ENCODE results near the gene MS4A5.
"Not testable (repeated sequence)": the region's sequence is repeated elsewhere in the genome, so short reads cannot be mapped to it uniquely, and the experiment has no call there.

The MS4A5 gene

DNA sequence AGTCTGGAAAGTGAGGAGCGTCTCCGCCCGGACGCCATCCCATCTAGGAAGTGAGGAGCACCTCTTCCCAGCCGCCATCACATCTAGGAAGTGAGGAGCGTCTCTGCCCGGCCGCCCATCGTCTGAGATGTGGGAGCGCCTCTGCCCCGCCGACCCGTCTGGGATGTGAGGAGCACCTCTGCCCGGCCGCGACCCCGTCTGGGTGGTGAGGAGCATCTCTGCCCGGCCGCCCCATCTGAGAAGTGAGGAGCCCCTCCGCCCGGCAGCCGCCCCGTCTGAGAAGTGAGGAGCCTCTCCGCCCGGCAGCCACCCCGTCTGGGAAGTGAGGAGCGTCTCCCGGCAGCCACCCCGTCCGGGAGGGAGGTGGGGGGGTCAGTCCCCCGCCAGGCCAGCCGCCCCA is 21.8 kb downstream of the MS4A5 start:
- not testable (repeated sequence) for DNase-seq (ENCODE audit: low spot score); H3K36me3 Mint-ChIP-seq (ENCODE audit: low read depth); H3K4me3 Mint-ChIP-seq; H3K9me3 Mint-ChIP-seq; H3K27ac Mint-ChIP-seq
- Mint-ChIP-seq H3K27me3 (ENCODE audit: low read depth) (peaks cover 14% of the 10 kb centered on the region), H3K4me1 (ENCODE audit: low read depth) (peaks cover 14% of the 10 kb centered on the region)

DNA sequence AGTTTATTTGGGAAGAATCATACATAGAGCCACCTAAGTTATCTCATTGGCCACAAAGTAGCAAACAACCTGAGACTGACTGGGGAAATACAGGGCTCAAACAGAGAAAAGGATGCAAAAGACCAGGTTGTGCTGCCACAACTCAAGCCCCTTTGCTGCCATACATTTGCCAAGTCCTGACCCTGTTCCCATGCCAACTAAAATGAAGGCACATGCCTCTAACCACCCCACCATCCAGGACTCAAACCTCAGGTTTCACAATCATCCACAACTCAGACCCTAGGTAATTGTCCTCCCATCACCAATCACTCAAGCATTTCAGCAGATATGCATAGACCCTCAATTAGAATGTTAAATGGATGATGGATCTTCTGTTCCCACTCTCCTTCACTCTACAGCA is 24.8 kb downstream of the MS4A5 start:
- peaks cover 21% of the 10 kb centered on the region for H3K27me3 Mint-ChIP-seq (ENCODE audit: low read depth)
- no peak overlapping the region for H3K27ac Mint-ChIP-seq
- no peaks in the 10 kb centered on the region for H3K9me3 Mint-ChIP-seq
- peaks cover 2% of the 10 kb centered on the region for H3K4me1 Mint-ChIP-seq (ENCODE audit: low read depth)
- H3K36me3 Mint-ChIP-seq (ENCODE audit: low read depth) = no peaks in the 10 kb centered on the region
- no peak for DNase-seq (ENCODE audit: low spot score)
- no peak overlapping the region for H3K4me3 Mint-ChIP-seq

DNA sequence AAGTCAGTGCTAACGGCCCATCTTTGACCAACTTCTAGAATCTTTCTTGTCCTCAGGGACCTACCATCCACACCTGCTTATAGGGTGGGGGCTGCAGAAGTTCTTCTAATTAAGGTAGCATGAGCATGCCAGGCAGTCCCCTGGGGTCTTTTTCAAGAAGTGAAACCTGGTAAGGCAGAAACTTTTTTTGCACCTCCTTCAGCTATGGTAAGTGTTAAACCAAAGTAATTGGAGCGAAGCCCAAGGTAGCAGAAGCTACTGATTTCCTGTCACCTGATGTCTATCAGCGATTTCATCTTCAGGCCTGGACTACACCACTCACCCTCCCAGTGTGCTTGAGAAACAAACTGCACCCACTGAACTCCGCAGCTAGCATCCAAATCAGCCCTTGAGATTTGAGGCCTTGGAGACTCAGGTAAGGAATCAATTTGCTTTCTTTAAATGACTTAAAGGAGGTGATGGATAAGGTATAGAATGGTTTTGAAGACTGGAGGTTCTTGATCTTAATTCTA is 26.2 kb downstream of the MS4A5 start, which contains the start of gene MS4A1:
TSS of gene MS4A1 (plus strand) at position 317 of the 512 bp plus-strand sequence. CDS start 6,528 bp downstream, outside the sequence.
- H3K4me1 Mint-ChIP-seq (ENCODE audit: low read depth) = peaks cover 2% of the 10 kb centered on the region
- no peak within 1 kb of the TSS for H3K4me3 Mint-ChIP-seq
- H3K27ac Mint-ChIP-seq = no peak within 1 kb of the TSS
- DNase-seq (ENCODE audit: low spot score) = no peak
- H3K36me3 Mint-ChIP-seq (ENCODE audit: low read depth) = no peaks in the 10 kb centered on the region
- H3K27me3 Mint-ChIP-seq (ENCODE audit: low read depth) = peaks cover 18% of the 10 kb centered on the region
- no peaks in the 10 kb centered on the region for H3K9me3 Mint-ChIP-seq

DNA sequence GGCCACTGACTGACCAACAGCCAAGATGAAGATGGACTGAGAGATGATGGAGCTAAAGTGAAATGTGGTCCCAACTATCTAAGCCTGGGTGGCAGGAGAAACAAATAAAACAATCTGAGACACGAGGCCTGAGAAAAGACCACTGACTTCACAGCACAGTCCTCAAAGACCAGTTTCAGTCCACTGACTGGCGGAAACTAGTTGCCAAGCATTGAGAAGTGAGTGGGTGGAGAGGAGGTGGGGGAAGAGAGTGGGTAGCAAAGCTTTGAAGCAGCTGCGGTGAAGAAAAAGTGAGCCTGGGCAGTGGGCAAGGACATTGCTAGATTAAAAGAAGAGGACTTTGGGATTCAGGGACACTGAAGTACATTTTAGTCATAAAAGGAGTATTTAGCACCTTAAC is 28.2 kb downstream of the MS4A5 start:
- no peak for DNase-seq (ENCODE audit: low spot score)
- no peak overlapping the region for H3K4me3 Mint-ChIP-seq
- H3K27ac Mint-ChIP-seq = no peak overlapping the region
- H3K27me3 Mint-ChIP-seq (ENCODE audit: low read depth) = peaks cover 20% of the 10 kb centered on the region
- no peaks in the 10 kb centered on the region for H3K9me3 Mint-ChIP-seq
- H3K36me3 Mint-ChIP-seq (ENCODE audit: low read depth) = no peaks in the 10 kb centered on the region
- peaks cover 2% of the 10 kb centered on the region for H3K4me1 Mint-ChIP-seq (ENCODE audit: low read depth)

DNA sequence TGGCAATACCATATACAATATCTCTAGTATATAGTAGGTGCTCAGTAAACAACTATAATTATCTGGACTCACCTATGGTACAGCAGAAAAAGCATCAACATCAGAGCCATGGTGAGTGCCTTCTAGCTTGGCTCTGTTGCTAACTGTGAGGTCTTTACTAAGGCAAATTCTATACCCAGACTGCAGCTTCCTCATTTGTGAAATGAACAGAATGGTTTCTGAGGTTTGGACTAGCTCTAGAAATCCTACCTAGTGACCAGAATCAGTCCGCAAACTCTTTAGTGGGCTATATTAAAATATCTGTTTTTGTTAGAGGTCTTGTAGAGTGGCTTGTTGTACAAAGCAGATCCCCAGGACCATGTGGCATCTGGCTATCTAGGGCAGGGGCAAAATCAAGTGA is 30.0 kb downstream of the MS4A5 start:
- H3K4me3 Mint-ChIP-seq = no peak overlapping the region

DNA sequence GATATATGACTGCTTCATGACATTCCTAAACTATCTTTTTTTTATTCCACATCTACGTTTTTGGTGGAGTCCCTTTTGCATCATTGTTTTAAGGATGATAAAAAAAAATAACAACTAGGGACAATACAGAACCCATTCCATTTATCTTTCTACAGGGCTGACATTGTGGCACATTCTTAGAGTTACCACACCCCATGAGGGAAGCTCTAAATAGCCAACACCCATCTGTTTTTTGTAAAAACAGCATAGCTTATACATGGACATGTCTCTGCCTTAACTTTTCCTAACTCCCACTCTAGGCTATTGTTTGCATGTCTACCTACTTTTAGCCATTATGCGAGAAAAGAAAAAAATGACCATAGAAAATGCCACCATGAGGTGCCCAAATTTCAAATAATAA is 39.5 kb downstream of the MS4A5 start:
- Mint-ChIP-seq H3K4me3 (no peak overlapping the region), H3K9me3 (no peaks in the 10 kb centered on the region), H3K4me1 (ENCODE audit: low read depth) (no peaks in the 10 kb centered on the region), H3K27ac (no peak overlapping the region), H3K27me3 (ENCODE audit: low read depth) (peaks cover 19% of the 10 kb centered on the region), H3K36me3 (ENCODE audit: low read depth) (no peaks in the 10 kb centered on the region)
- DNase-seq (ENCODE audit: low spot score) = no peak

More for the DNA sequence above, 30.0 kb downstream of the MS4A5 start:
- Mint-ChIP-seq H3K27ac (no peak overlapping the region), H3K9me3 (no peaks in the 10 kb centered on the region), H3K36me3 (ENCODE audit: low read depth) (no peaks in the 10 kb centered on the region), H3K27me3 (ENCODE audit: low read depth) (peaks cover 16% of the 10 kb centered on the region), H3K4me1 (ENCODE audit: low read depth) (peaks cover 2% of the 10 kb centered on the region)
- no peak for DNase-seq (ENCODE audit: low spot score)

DNA sequence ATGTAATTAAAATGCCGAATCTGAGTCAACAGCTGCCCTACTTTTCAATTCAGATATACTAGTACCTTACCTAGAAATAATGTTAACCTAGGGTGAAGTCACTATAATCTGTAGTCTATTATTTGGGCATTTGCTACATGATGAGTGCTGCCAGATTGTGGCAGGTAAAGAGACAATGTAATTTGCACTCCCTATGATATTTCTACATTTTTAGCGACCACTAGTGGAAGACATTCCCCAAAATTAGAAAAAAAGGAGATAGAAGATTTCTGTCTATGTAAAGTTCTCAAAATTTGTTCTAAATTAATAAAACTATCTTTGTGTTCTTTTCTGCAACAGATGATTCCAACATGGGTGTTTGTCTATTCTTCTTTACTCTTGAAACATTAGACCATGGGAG is 40.4 kb downstream of the MS4A5 start:
- no peaks in the 10 kb centered on the region for H3K9me3 Mint-ChIP-seq
- peaks cover 19% of the 10 kb centered on the region for H3K27me3 Mint-ChIP-seq (ENCODE audit: low read depth)
- H3K36me3 Mint-ChIP-seq (ENCODE audit: low read depth) = no peaks in the 10 kb centered on the region
- DNase-seq (ENCODE audit: low spot score) = no peak
- no peaks in the 10 kb centered on the region for H3K4me1 Mint-ChIP-seq (ENCODE audit: low read depth)
- H3K27ac Mint-ChIP-seq = no peak overlapping the region
- H3K4me3 Mint-ChIP-seq = no peak overlapping the region

DNA sequence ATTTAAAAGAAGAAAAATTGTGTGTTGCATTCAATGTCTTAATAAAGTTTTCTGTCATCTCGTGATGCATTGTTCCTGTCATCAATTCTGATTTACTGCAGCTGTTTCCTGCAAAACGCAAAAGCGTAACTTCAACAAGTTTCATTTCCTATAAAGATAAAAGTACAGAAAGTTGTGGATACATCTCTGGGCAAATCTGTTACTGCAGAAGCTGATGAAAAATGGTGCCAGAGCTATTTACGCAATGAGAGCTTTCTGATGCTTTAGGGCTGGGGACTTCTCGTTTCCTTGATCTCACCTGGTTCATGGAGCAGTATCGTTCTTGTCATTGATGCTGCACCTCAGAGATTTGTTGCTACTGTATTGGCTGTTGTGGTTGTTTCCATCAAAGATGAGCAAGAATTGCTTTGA is 47.7 kb downstream of the MS4A5 start:
- no peak overlapping the region for H3K4me3 Mint-ChIP-seq
- H3K36me3 Mint-ChIP-seq (ENCODE audit: low read depth) = no peaks in the 10 kb centered on the region
- H3K27me3 Mint-ChIP-seq (ENCODE audit: low read depth) = peaks cover 10% of the 10 kb centered on the region
- H3K4me1 Mint-ChIP-seq (ENCODE audit: low read depth) = no peaks in the 10 kb centered on the region
- H3K27ac Mint-ChIP-seq = no peak overlapping the region
- no peaks in the 10 kb centered on the region for H3K9me3 Mint-ChIP-seq
- no peak for DNase-seq (ENCODE audit: low spot score)

DNA sequence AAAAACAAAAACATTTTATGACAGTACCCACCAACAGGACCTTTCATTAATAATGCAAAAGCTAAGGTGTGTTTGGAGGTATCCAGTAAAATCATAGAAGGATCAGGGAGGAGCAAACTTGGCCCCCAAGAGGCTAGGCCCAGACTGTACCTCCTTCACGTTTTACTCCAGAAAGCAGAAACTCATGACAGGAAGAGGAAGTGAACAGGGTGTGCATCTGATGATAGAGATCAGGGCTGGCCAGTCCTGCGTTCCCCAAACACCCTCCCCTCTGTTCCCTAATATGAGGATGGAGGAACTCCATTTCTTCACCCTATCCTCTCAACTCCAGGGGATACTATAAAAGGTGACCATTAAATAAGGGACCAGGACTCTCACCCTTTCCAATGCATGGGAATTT is 53.0 kb downstream of the MS4A5 start:
- no peak for DNase-seq (ENCODE audit: low spot score)
- Mint-ChIP-seq H3K9me3 (no peaks in the 10 kb centered on the region), H3K4me3 (no peak overlapping the region), H3K27ac (no peak overlapping the region), H3K4me1 (ENCODE audit: low read depth) (peaks cover 8% of the 10 kb centered on the region), H3K36me3 (ENCODE audit: low read depth) (no peaks in the 10 kb centered on the region), H3K27me3 (ENCODE audit: low read depth) (peaks cover 9% of the 10 kb centered on the region)

DNA sequence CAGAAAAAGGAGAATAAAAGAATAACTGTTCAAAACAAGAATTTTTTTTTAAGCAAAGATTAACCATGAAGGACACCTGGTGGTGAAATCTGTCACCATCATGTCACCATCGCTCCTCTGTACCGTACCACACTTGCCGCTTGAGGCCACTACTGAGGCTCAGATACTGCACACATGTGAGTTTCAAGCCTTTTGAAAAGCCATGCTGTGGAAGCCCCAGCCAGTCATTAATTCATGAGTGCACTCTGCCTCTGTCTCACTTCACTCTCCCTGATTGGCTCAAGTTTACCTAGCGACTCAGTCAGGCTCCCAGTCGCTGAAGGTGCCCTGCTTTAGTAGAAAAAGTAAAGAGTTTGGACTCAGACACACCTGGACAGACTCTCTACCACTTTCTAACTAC is 56.6 kb downstream of the MS4A5 start:
- Mint-ChIP-seq H3K27me3 (ENCODE audit: low read depth) (peaks cover 3% of the 10 kb centered on the region), H3K4me3 (no peak overlapping the region), H3K36me3 (ENCODE audit: low read depth) (no peaks in the 10 kb centered on the region), H3K4me1 (ENCODE audit: low read depth) (peaks cover 8% of the 10 kb centered on the region), H3K27ac (no peak overlapping the region), H3K9me3 (no peaks in the 10 kb centered on the region)
- no peak for DNase-seq (ENCODE audit: low spot score)

DNA sequence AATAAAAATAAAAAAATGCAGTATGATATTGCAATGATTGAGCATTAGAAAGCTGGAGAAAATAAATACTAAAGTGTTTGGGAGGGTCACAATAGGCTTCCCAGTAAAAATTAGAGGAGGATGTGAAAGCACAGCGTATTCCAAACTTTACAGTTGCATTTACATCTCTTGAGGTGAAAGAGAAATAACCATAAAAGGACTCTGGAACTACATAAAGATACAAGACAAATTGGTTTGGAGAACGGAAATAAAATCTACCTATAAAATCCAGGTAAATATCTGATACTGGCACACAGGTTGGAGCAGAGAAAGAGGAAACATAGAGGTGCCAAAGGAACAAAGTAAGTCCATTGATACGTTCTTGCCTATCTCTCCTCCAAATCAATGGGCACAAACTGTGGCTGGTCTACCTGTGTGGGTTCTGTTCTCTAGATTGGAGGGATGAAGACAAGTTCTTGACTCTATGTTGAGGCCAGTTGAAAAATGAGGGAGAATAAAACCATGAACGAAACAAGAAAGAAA is 63.2 kb downstream of the MS4A5 start, which contains the start of gene MS4A12:
TSS of gene MS4A12 (plus strand) at position 291 of the 522 bp plus-strand sequence. CDS start 4,541 bp downstream, outside the sequence.
- Mint-ChIP-seq H3K27me3 (ENCODE audit: low read depth) (peaks cover 7% of the 10 kb centered on the region), H3K36me3 (ENCODE audit: low read depth) (no peaks in the 10 kb centered on the region), H3K4me3 (no peak within 1 kb of the TSS), H3K9me3 (no peaks in the 10 kb centered on the region), H3K27ac (no peak within 1 kb of the TSS), H3K4me1 (ENCODE audit: low read depth) (no peaks in the 10 kb centered on the region)
- DNase-seq (ENCODE audit: low spot score) = no peak

DNA sequence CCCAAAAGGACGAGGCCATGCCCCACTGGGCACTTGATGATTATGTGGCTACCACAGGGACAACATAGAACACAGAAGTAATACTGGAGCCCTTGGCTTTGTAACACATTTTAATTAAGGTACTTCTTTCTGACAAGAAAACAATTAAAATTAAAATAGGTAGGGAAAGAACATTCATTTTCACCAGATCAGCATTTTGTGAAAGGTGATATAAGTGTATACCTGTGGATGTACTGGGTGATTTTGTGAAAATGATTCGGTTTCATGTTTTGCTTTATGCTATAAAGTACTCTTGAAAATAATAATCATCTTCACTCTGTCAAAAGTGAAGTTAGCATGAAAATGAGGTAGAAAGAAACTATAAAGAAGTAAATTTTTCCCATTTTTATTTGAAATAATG is 64.1 kb downstream of the MS4A5 start:
- no peak for DNase-seq (ENCODE audit: low spot score)
- Mint-ChIP-seq H3K9me3 (no peaks in the 10 kb centered on the region), H3K4me1 (ENCODE audit: low read depth) (no peaks in the 10 kb centered on the region), H3K27me3 (ENCODE audit: low read depth) (peaks cover 11% of the 10 kb centered on the region), H3K4me3 (no peak overlapping the region), H3K36me3 (ENCODE audit: low read depth) (no peaks in the 10 kb centered on the region), H3K27ac (no peak overlapping the region)

Measured in T-helper 2 cell treated with Interferon-gamma antibody and Interleukin-4, amounts not matched to agents 5 μg/mL and 100 μg/mL, for 36 hours (primary cell).